K562 (cell line): ENCODE data around the gene KCNN3. TPM values are rescaled to one million over a fixed set of nuclear protein-coding genes. Genes with fewer than 3 reads are reported as not detected.

Source experiments
- ARNT ChIP-seq, 2 experiments: fragments of 450-650 bp; IDR thresholded peaks; 2 replicates each; pipeline ENCODE4 v1.6.1; 2016; ENCODE audit warnings: mild to moderate bottlenecking in 1 of 2
- GTF2F1 ChIP-seq: IDR thresholded peaks from 2 replicates; pipeline ENCODE4 v1.6.1; 2011; ENCODE audit warnings: low read depth, low read length, improper control_type of control experiment
- LEF1 ChIP-seq: fragments of 450-650 bp; IDR thresholded peaks from 2 replicates; pipeline ENCODE4 v1.6.1; 2016; ENCODE audit warnings: mild to moderate bottlenecking
- REST ChIP-seq, 2 experiments: fragments of 450-650 bp; formaldehyde crosslinking in 1 of 2; IDR thresholded peaks; 2 replicates each; pipeline versions ENCODE4 v1.4.0 to v1.6.1; 2014 to 2020; ENCODE audit warnings: mild to moderate bottlenecking in 2 of 2, borderline replicate concordance in 1 of 2, low read depth in 1 of 2
- TBL1XR1 ChIP-seq, 2 experiments: IDR thresholded peaks; 2 replicates each; pipeline ENCODE4 v1.6.1; 2012; ENCODE audit warnings: improper control_type of control experiment in 2 of 2, low read length in 2 of 2, mild to moderate bottlenecking in 1 of 2
- polyA plus RNA-seq, 8 experiments: library from polyadenylated mRNA; depleted of rRNA in 4 of 8; stranded (reverse) in 5 of 8; unstranded in 3 of 8; fragments of >200 nt; fragmentation: Nextera tagmentation in 2 of 8; fragmentation: Illumina TruSeq in 1 of 8; extraction: Ambion mirVana in 2 of 8; extraction: Trizol in 1 of 8; gene quantifications; 2 replicates each; pipeline versions ENCODE4 v1.2.1 to v1.2.3, GENCODE V29; 2011 to 2014; ENCODE audit warnings: inconsistent platforms in 1 of 8, missing spikeins in 1 of 8
- total RNA-seq, 7 experiments: library from RNA; depleted of rRNA in 6 of 7; stranded (reverse); fragments of >200 nt in 6 of 7; fragmentation: Illumina TruSeq in 2 of 7; extraction: Trizol in 2 of 7; gene quantifications; 2 replicates each; pipeline versions ENCODE4 v1.2.1 to v1.2.3, GENCODE V29; 2011 to 2021; ENCODE audit warnings: low replicate concordance in 1 of 7

Gene KCNN3
- total and polyA plus RNA-seq, 9 of the 15 experiments (the other 6 are each of a cell fraction or from before 2014, with no cell fraction given), result 0.02 to 0.03 TPM; not detected in 7

GRCh38 chr1:154884869-154885701 lies 15.0 kb upstream of the KCNN3 start (continued):
- TF ChIP-seq ARNT (IDR thresholded peaks at IDR 0.05) (0 out of 4 replicates have a peak, but pooled peaks of 1 of the 2 experiments have one; percentile 2), TBL1XR1 (IDR thresholded peaks at IDR 0.05; ENCODE audit: low read length in 2 of 2) (no peak), REST (IDR thresholded peaks at IDR 0.05; ENCODE audit: borderline replicate concordance) (peak; percentile 80), REST (CRISPR knock-in tag; IDR thresholded peaks at IDR 0.05; ENCODE audit: low read depth) (no peak), LEF1 (no peak), GTF2F1 (no peak)
